Panc1 (cell line): ENCODE data around the gene MYBBP1A. TPM values are rescaled to one million over a fixed set of nuclear protein-coding genes. Genes with fewer than 3 reads are reported as not detected.

ENCODE experiments used
- ATAC-seq: fragments of 200-7000 bp; cut with Tn5 transposase; 2 replicates; pipeline ENCODE4 v1.9.1; 2020; ENCODE audit warnings: mild to moderate bottlenecking, moderate library complexity
- BruUV-seq: library from RNA; stranded (reverse); fragments of 400-500 nt; replicated peaks from 2 replicates; lab custom pipeline; 2021; lab: Mats Ljungman, UMichigan
- CTCF ChIA-PET: fragments of 300-600 bp; sonication (Branson Sonifier 250); formaldehyde crosslinking; loops from one replicate; lab custom pipeline; 2022; ENCODE audit warnings: antibody characterized with exemption; lab: Charles Lee
- POLR2A ChIA-PET: fragments of 300-600 bp; sonication (Branson Sonifier 250); formaldehyde crosslinking; loops from one replicate; lab custom pipeline; 2022; ENCODE audit warnings: antibody characterized with exemption; lab: Charles Lee
- DNase-seq: peaks from one replicate; pipeline ENCODE4 v3.0.0-alpha.2; 2010; ENCODE audit warnings: low read depth, low spot score
- H3K27ac ChIP-seq: 2 replicates; pipeline ENCODE4 v1.5.1; 2011; ENCODE audit warnings: mild to moderate bottlenecking, low read length, inconsistent platforms
- H3K27me3 ChIP-seq: fragments of 200-500 bp; sonication (Bioruptor generic); 2 replicates; pipeline ENCODE4 v1.6.0; 2014; ENCODE audit warnings: low read length, inconsistent platforms; ENCODE audit not compliant: control insufficient read depth, insufficient read depth
- H3K36me3 ChIP-seq: fragments of 200-500 bp; sonication (Bioruptor generic); 2 replicates; pipeline ENCODE4 v1.5.1; 2014; ENCODE audit warnings: inconsistent platforms, mild to moderate bottlenecking, low read length, moderate library complexity; ENCODE audit not compliant: control insufficient read depth, insufficient read depth
- H3K4me1 ChIP-seq: 2 replicates; pipeline ENCODE4 v1.5.1; 2011; ENCODE audit warnings: inconsistent platforms, mild to moderate bottlenecking, low read length, moderate library complexity; ENCODE audit not compliant: control insufficient read depth, insufficient read depth
- H3K4me3 ChIP-seq, 2 experiments: 2 replicates each; pipeline ENCODE4 v1.5.1; 2011 to 2012; ENCODE audit warnings: low read depth in 2 of 2, low read length in 2 of 2, mild to moderate bottlenecking in 2 of 2, inconsistent platforms in 1 of 2, moderate library complexity in 1 of 2
- H3K9me3 ChIP-seq: fragments of 200-500 bp; sonication (Bioruptor generic); 2 replicates; pipeline ENCODE4 v1.5.1; 2014; ENCODE audit warnings: low read depth, mild to moderate bottlenecking, inconsistent platforms, low read length, moderate library complexity; ENCODE audit not compliant: control insufficient read depth, insufficient read depth
- CTCF ChIP-seq: fragments of 450-650 bp; IDR thresholded peaks from 2 replicates; pipeline ENCODE4 v1.5.1; 2017; ENCODE audit warnings: mild to moderate bottlenecking
- POLR2AphosphoS5 ChIP-seq: IDR thresholded peaks from 2 replicates; pipeline ENCODE4 v1.6.1; 2012; ENCODE audit warnings: mild to moderate bottlenecking, low read depth, low read length, moderate library complexity
- REST ChIP-seq, 2 experiments: IDR thresholded peaks; 2 replicates each; pipeline ENCODE4 v1.6.1; 2011 to 2012; ENCODE audit warnings: low read depth in 2 of 2, control low read depth in 1 of 2, low read length in 1 of 2, mild to moderate bottlenecking in 1 of 2, moderate library complexity in 1 of 2; ENCODE audit not compliant: insufficient read depth in 1 of 2
- SIN3A ChIP-seq: IDR thresholded peaks from 2 replicates; pipeline ENCODE4 v1.6.1; 2012; ENCODE audit warnings: low read depth, mild to moderate bottlenecking, low read length, moderate library complexity, borderline replicate concordance; ENCODE audit not compliant: insufficient read depth
- TCF7L2 ChIP-seq: IDR thresholded peaks from 2 replicates; pipeline ENCODE4 v1.6.1; 2011; ENCODE audit warnings: mild to moderate bottlenecking, low read depth, low read length, inconsistent platforms
- in situ Hi-C: cut with HindIII; loops from 2 replicates; pipeline ENCODE4 v1.10.0; 2016; ENCODE audit warnings: low sequenced_read_pairs, low pct_unique_long_range_greater_than_20kb
- intact Hi-C: fragments of 100-400 bp; cut with micrococcal nuclease; formaldehyde crosslinking; loops from one replicate; pipeline ENCODE4 v1.10.0; 2022; ENCODE audit not compliant: unreplicated experiment
- total RNA-seq: library from RNA; stranded (reverse); gene quantifications from one replicate; pipeline ENCODE4 v1.2.1, GENCODE V29; 2021; ENCODE audit not compliant: unreplicated experiment

The MYBBP1A gene
- total RNA-seq, 1 experiment from 2014 or later, result 95.6 TPM

GRCh38 chr17:4604111-4604644, 49.0 kb upstream of the MYBBP1A start:
- Histone ChIP-seq H3K27ac (no peak overlapping the region), H3K36me3 (no peaks in the 10 kb centered on the region), H3K9me3 (no peaks in the 10 kb centered on the region), H3K4me3 (no peak overlapping the region), H3K4me1 (no peaks in the 10 kb centered on the region), H3K27me3 (no peaks in the 10 kb centered on the region; the same call in 1 of the 2 replicates)
- intact Hi-C loops (no loop called here), in situ Hi-C loops (no loop called here)
- ChIA-PET POLR2A (no interaction called here), CTCF (no interaction called here)
- TF ChIP-seq CTCF (no peak), SIN3A (no peak), TCF7L2 (no peak), REST (IDR thresholded peaks at IDR 0.05; ENCODE audit: insufficient read depth in 1 of 2, low read depth in 2 of 2, low read length in 1 of 2) (no peak), POLR2AphosphoS5 (no peak)
- BruUV-seq, result no TSS peak
- no peak for DNase-seq
- ATAC-seq, result no peak

- H3K9me3 ChIP-seq, result no peaks in the 10 kb centered on the region
- H3K27ac ChIP-seq, result no peak overlapping the region
- CTCF ChIA-PET, result no interaction called here
- ATAC-seq, result no peak
- no peak for DNase-seq
- in situ Hi-C loops (no loop called here), intact Hi-C loops (no loop called here)
- no peaks in the 10 kb centered on the region for H3K27me3 ChIP-seq
- no peak overlapping the region for H3K4me3 ChIP-seq
- POLR2A ChIA-PET, result interaction anchor here (0.7 kb wide), 1 partner anchor 70 kb away, joined by 3 read pairs; no protein-coding TSS in a partner anchor
- BruUV-seq, result no TSS peak
- H3K36me3 ChIP-seq, result no peaks in the 10 kb centered on the region
- H3K4me1 ChIP-seq, result no peaks in the 10 kb centered on the region
- no peak for TF ChIP-seq REST (IDR thresholded peaks at IDR 0.05; ENCODE audit: insufficient read depth in 1 of 2, low read depth in 2 of 2, low read length in 1 of 2)
- TF ChIP-seq TCF7L2, result no peak
- TF ChIP-seq POLR2AphosphoS5, result no peak
- TF ChIP-seq SIN3A, result no peak
- TF ChIP-seq CTCF, result no peak
Observed at GRCh38 chr17:4602041-4602440, 46.9 kb upstream of the MYBBP1A start.
